GM18511 (cell line): ENCODE results near the gene CDK15.

Source experiments
- ATAC-seq: cut with Tn5 transposase; IDR thresholded peaks from one replicate; pipeline ENCODE4 v1.9.1; 2021; ENCODE audit warnings: mild to moderate bottlenecking, moderate library complexity; ENCODE audit not compliant: unreplicated experiment

Gene CDK15

DNA sequence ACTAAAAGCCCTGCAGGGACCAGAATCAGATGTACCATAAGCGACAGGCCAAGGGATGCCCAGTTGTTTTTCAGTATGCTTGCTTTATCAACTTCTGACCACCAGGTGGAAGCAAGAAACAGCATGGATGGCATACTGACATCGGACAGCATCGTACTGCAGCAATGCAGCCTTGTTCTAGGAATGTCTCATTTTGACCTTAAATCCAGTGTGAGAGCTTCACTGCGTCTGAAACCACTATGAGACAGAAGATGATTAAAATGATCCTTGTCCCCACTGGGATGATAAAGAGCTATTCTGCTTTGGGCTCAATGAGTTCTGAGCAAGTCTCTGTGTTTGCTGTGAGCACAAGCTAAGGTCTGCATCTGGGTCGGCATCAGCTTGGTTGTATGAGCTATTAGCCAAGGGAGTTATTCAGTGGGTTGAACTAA lies 54.3 kb downstream of the CDK15 start:
- peak; percentile 83 for ATAC-seq

DNA sequence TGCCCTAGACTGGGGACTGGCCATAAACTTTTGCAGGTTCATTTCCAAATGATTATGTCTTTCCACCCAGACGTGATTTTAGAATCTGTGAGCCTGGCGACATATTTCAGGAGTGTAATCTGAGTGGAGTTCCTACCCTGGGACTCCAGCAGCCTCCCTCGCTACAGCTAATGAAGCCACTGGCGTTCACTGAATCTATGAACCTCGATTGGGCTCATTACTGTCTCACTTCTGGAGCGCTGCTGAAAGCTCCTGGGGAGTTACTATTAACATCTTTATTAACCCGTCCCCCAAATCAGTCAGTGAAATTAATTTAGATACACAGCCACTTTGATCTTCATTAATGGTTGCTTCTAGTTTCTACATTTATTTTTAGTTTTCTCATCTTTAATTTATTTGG lies 56.5 kb downstream of the CDK15 start:
- ATAC-seq = no peak

DNA sequence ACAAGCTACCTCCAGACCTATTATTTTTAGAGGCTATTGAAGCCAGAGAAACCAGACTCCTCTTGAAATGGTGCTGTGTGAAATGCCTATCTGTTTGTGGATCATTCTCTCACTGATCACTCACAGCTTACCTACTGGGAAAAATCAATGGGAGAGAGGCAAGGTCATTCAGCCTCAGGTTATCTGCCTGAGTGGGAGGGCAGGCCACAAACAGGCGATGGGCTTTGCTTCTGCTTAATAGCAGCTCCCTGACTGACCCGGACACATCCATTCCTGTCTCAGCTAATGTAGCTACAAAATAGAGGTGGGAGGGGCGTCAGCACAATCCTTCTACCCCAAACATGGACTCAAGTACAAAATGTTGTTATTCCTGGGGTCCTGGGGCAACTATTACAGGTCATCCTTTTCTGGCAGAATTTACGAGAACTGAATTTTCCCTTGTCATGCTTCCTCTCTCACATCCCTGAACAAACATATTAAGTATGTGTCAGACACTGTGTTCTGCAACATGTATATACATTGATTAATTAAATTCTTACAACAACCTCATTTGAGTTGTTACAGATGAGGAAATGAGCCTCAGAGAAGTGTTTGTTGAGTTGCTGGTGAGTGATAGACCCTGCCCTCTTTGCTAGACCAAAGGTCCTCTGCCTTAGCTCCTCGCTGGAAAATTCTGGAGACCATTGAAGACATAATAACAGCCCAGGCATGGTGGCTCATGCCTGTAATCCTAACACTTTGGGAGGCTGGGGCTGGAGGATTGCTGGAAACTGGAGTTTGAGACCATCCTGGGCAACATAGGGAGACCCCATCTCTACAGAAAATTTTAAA lies 60.5 kb downstream of the CDK15 start:
- no peak for ATAC-seq

DNA sequence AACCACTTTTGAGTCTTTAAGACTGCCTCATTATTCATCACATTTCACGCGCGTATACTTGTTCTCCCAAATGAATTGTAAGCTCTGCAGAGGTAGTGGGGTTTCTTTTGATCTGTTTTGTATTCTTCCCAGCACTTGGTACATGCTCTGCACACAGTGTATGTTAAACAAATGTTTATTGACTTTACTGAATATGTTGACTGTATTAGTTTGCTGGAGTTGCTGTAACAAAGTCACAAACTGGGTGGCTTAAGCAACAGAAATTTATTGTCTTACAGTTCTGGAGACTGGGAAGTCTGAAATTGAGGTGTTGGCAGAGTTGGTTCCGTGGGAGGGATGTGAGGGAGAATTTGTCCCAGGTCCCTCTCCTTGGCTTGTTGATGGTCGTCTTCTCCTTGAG lies 65.1 kb downstream of the CDK15 start:
- ATAC-seq = no peak

DNA sequence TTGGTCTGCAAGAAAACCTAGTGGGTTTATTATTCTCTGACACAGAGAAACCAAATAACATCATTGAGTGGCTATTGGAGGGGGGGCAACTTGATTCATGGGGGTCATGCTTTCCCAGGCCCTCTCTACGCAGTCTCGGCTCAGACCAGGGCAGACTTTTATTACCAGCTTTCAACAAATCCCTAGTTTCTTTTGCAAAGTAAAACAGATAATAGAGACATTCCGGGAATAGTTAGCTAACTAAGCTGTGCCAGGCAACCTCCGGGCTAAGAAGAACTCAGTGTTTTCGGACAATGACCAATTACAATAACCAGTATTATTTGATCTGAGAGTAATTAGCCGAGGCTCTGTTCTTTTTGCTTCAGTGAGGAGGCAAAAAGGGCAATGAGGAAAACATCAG lies 66.3 kb downstream of the CDK15 start:
- ATAC-seq = no peak

DNA sequence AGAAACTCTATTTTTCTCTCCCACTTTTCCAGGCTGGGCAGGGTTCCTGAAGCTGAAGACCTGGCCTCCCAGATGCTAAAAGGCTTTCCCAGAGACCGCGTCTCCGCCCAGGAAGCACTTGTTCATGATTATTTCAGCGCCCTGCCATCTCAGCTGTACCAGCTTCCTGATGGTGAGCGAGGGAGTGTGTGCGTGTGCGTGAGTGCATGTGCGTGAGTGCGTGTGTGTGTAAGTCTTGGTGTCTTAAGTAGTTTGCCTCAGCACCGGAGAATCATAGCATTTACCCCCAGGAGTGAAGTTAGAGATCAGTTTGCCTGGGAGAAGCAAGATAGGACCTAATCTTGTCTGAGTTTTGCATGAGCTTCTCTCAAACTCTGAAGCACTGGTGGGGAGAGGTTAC lies 73.7 kb downstream of the CDK15 start:
- no peak for ATAC-seq

DNA sequence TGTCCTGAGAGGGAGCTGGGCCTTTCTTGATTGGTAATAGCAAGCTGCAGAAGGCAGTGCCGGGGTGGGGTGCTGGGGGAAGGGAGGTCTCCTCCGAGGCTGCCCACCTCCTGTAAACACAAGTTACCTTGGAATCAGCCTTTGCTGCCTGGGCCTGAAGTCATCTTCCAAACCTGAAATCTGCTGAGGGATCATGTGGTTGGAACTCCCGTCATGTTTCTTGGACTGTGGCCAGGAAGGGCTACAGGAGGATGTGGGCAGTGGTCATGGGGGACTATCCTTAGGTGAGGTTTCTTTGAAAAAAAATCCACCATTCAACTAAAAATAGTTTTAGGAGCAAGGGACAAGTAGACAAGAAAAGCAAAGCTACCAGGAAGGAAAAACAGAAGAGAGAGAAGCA lies 74.2 kb downstream of the CDK15 start:
- peak; percentile 6 for ATAC-seq

DNA sequence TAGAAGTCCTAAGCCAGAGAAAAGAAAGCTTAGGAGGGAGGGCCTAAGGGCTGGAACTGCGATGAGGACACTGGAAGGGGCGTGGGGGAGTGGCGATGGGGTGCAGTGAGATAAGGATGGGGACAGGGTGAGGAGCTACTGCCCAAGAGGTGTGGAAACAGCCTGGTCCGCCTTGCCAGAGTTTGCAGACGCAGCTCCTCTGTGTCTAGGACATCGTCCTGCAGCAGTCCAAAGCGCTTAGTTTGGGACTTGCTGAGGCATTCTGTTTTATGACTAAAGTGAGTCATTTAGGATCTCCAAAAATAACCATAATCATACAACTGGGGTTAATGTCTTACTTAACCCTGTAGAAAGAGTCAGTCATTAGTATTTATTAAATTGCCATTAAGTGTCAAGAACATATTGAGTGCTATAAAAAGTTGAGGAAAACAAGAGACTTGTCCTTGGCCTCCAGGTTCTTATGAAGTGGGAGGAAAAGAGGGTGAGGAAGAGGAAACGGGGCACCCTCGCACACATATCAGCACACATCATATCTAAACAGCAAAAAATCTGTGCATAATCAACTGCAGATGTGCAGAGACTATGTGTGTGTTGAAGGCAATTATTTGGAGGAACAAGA lies 74.8 kb downstream of the CDK15 start:
- ATAC-seq = peak; percentile 70

DNA sequence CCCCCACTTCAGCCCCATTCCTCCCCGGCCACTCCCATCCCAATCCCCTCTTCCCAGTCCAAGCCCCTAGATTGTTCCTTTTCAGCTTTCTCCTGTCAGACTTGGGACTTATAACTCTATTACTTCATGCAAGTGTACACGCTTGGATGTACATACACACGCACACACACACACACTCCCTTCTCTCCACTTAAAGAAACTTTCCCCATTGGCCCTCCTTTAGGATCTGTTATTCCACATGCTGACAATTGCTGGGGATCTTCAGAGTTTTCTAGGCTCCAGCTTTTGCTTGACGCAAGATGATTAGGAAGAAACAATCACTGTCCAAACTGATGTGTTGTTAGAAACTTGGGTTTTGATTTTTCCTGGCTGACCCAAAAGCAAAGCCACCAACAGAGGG lies 75.4 kb downstream of the CDK15 start:
- ATAC-seq = no peak

DNA sequence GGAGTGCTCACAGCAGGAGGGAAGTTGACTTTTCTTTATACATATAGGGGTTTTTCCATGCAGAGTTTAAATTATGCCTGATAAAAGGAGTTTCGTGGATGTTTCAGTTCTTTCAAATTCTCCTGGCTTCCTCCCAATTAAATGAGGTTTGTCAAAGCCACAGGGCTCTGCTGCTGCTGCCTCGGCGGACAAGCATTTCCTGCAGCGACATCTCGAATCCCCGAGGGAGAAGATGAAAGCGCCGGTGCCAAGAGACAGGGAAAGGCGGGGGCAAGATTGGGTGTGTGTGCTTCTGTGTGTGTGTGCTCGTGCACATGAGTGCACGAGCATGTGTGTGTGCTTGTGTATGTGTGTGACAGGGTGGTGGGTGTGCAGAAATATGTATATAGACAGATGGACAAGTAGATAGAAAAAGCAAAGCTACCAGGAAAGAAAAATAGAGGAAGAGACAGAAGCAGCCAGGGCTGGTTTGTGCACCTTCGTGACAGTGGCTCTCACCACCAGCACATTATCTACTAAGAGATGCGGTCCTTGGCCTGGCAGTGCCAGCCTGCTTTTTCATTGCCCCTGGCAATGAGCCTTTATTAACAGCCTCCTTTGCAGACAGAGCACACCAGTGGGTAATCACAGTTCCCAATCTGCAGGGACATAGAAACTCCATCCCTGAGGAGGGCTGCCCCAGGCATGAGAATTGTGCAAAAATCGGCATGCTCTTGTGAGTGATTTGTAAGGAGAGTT lies 76.2 kb downstream of the CDK15 start:
- ATAC-seq = peak; percentile 61

DNA sequence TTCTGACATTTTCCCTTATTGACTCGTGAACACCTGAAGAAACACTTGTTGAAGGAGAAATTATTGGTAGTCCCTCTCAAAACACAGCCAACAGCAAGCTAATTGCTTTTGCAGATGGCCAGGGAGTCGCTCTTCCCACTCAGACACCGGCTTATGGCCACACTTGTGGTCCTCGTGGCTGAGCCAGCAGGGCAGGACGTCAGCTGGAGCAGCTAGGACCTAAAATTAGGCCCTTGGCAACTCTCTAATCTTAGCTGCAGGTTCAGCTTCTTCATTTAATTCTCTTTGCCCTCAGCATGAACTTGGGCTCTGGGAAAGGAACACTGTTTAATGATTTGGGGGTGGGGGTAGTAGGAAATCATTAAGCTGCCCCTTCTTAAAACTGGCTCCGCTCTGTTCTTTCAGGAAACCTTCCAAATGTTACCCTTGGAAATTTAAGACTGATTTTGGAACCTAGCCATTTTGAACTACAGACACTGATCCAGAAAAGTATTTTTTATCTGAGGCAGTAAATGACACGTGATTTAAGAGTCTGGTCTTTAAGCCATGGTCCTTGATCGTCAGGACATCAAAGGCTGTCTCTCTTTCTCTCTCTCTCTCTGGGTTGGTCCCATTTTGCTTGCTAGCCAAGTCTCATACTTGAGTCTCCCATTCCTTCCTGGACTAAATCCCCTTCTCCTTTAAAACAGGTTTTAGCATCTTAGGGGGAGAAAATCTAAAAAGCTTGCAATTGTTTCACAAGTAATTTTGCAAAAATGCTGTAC lies 77.5 kb downstream of the CDK15 start:
- no peak for ATAC-seq

DNA sequence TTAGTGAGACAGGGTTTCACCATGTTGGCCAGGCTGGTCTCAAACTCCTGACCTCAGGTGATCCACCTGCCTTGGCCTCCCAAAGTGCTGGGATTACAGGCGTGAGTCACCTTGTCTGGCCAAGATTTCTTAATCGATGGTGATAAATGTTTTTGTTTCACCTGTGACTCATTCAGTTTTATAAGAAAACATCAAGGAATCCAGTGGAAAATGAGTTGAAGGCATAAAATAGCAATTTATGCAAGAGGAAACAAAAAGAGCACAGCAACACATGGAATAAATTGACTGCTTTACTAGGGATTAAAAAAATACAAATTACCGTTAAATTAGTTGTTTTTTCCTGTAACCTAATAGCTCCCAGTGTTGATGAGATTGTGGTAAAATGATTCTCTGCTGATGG lies 80.2 kb downstream of the CDK15 start:
- no peak for ATAC-seq

DNA sequence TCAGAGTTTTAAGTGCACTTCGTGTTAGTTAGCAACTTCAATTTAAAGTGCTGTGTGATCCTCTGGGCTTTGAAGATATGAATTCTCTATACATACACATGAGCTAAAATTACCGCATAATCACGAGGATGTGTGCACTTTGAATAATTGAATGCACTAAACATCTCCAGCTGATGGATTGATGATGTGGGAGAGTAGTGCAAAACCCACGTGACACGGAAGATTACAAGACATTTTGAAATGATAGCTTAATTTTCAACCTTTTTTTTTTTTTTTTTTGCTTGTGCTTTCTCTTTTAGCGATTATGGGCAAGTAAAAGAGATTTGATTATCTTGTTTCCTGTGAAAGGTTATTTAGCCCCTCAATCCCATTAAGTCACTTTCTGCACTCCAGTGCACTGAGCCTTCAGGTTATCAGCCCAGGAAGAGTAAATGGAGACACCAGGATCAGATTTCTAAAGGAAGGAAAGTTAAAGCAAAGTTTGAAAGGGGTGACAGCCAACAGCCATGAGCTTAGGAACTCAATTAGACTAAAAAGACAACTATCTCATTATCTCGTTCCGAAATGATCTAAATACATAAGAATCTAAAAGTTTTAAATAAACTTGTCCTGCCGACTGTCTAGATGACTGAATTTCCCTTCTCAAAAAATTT lies 81.6 kb downstream of the CDK15 start:
- no peak for ATAC-seq

DNA sequence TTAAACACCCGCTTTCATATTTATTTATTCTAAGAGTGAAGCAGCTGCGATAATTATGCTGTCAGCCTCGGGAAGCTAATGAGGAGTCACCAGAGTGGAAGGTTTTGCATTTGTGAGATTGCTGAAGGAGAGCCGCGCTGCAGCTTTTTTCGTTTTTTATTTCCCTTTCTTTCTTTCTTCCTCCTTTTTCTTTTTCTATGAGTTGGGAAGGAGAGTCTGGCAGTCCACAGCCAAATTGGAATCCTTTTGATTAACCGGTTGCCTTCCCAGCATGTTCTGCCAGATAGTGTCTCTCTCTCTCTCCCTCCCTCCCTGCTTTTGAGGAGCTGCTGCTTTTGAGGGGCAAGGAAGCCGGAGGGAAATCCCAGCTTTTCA lies 82.1 kb downstream of the CDK15 start:
- ATAC-seq = no peak

DNA sequence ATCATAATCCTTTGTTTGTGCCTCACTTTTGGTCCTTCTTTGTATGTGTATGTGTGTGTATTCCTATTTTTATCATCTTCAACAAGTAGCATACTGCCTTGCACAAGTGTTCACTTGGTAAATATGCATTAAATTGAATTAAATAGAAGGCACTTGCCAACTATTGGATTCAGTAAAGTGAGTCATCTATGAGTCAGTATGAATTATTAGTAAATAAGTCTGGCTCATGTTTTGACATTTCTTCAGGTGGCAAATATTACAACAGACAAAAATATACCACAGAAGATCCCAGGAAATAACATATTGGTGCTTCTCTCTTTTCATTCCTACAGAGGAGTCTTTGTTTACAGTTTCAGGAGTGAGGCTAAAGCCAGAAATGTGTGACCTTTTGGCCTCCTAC lies 84.1 kb downstream of the CDK15 start:
- ATAC-seq = no peak

DNA sequence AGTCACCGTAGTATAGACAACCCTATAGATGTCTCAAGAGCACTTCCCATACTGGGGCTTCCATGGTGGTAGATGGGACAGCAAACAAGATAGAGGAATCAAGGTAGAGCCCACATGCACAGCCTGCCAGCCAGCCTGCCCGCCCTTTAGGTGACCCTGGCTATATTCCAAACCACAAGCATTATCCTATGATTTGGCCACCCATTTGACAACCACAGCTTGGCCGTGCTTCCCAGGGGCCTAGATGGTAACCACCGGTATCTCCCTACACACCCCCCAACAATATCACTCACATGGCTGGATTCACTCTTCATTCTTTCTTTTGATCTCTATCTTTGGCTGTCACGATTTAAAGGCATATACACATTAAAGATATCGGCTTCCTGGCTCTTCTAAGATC lies 85.3 kb downstream of the CDK15 start:
- no peak for ATAC-seq

DNA sequence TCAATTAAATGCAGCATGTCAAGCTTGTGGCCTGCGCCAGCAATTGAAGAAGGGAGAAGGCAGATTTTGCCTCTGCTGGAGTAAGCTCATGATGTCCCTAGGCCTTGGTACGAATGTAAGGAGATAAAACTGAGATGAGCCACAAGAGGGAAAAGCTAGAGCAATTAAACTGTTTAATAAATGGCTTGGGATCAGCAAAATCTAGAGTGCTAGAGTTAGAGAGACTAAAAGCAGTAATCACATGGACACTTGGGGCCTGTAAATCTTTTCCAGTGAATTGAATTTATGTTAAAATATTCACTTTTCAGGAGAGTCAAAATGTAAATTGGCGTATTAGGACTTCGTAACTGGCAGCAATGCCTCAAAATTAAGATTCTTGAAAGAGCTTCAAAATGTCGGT lies 86.2 kb downstream of the CDK15 start:
- no peak for ATAC-seq

DNA sequence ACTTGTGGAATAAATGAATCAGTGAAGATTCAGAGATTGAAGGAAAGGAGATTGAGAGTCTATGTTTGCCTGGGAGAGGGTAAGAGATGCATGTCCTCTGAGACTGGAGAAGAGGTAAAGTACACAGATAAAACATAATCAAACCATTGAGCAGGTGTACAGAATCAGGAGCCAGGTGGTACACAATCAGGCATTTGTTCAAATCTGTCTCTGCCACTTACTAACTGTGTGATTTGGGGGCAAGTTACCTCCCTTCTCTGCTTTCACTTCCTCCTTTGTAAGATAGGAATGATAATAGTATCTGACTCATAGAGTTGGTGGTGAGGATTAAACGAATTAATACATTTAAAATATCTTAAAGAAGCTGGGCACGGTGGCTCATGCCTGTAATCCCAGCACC lies 94.0 kb downstream of the CDK15 start:
- ATAC-seq = peak; percentile 85

DNA sequence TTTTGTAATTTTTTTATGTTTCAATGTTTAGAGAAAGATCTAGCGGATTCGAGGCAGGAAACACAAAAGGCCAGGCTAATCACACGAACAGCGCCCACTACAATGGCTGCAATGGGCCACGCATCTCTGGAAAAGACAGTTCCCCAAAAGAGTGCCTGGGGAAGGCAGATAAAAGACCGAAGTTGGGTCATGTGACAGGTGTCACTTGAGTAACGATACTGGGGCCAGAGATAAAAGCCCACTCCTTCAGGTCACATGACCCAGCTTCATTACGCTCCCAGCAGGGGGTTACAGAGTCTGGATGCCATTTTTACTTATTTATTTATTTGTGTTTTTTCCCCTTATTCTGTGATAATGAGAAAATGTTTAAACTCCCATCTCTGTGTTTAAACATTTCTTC lies 95.4 kb downstream of the CDK15 start:
- no peak for ATAC-seq

DNA sequence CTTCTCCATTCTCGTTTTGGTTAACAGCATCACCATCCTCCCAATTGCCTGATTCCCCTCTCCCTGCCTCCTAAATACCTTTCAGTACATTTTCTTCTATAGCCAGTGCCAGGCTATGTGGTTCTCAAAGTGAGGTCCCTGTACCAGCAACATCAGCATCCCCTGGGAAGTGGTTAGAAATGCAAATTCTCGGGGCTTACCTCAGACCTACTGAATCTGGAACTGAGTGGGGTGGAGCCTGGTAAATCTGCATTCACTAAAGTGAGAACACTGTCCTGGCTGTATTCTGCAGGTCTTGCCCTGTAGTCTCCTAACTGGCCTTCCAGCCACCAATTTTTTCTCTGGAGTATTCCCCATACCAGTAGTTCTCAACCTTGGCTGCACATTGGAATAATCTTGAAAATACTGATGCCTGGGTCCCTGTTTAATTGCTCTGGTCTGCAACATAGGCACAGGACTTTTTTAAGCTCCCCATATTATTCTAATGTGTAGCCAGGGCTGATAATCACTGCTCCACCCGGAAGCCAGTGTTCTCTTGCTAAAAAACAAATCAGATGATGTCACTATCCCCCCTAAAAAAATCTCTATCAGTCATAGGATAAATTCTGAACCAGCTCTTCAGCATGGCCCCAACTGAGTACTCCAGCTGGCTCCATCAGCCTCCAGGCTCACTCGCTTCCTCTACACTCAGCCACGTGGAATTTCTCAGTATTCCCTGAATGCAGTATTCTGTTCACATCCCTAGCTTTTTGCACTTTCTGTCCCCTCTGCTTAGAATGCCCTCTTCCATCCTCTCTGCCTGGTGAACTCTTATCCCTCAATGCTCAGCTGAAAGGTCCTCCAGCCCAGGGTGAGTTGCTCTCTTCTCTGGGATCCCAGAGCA lies 98.4 kb downstream of the CDK15 start:
- peak; percentile 87 for ATAC-seq
